Measurements from ENCODE around the gene CDC73. TPM values are rescaled to one million over a fixed set of nuclear protein-coding genes. Genes with fewer than 3 reads are reported as not detected.

The CDC73 gene
- total RNA-seq, 4 donors from 2014 or later, result 17.0 to 30.0 (median 26.6) TPM

DNA sequence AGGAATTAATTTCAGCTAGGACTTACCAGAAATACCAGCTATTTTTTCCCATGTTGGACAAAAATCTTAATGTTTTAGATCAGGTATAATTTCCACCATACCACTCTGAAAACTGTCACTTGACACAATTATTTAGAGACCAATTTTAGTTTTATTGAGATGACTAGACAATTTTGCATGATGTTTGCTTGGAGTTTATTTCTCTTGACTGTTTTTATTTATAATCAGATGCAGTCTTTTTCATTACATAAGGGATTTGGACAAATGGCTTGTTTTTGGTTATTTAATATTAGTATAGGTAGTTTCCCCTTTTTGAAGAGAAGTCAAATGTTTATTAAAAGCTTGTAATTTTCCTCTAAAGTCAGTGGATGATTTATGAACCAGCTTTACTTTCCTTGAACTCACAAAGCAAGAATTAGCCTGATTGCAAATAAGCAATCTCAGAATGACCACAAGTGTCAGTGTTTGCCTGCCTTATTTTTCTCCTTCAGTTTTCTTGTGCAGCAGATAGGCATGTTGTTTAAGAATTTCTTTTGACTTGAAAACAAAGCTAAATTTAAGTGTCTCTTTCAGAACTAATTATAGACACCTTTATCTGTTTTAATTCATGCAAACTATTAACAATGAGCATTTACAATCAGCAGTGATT is 68.4 kb downstream of the CDC73 start:
- peaks cover 21% of the 10 kb centered on the region for H3K4me1 ChIP-seq
- TF ChIP-seq EP300 (IDR thresholded peaks at IDR 0.05) (no peak), POLR2A (IDR thresholded peaks at IDR 0.05) (no peak), POLR2AphosphoS5 (IDR thresholded peaks at IDR 0.05) (no peak)
- TF ChIP-seq, protein P1, sequence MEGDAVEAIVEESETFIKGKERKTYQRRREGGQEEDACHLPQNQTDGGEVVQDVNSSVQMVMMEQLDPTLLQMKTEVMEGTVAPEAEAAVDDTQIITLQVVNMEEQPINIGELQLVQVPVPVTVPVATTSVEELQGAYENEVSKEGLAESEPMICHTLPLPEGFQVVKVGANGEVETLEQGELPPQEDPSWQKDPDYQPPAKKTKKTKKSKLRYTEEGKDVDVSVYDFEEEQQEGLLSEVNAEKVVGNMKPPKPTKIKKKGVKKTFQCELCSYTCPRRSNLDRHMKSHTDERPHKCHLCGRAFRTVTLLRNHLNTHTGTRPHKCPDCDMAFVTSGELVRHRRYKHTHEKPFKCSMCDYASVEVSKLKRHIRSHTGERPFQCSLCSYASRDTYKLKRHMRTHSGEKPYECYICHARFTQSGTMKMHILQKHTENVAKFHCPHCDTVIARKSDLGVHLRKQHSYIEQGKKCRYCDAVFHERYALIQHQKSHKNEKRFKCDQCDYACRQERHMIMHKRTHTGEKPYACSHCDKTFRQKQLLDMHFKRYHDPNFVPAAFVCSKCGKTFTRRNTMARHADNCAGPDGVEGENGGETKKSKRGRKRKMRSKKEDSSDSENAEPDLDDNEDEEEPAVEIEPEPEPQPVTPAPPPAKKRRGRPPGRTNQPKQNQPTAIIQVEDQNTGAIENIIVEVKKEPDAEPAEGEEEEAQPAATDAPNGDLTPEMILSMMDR (IDR thresholded peaks at IDR 0.05), result no peak
- H3K36me3 ChIP-seq, result peaks cover 5% of the 10 kb centered on the region
- no peak overlapping the region for H3K4me3 ChIP-seq
- DNase-seq (ENCODE audit: low spot score in 2 of 2), result no peak
- no peaks in the 10 kb centered on the region for H3K9me3 ChIP-seq
- no peak overlapping the region for H3K27ac ChIP-seq
- H3K27me3 ChIP-seq, result no peaks in the 10 kb centered on the region

DNA sequence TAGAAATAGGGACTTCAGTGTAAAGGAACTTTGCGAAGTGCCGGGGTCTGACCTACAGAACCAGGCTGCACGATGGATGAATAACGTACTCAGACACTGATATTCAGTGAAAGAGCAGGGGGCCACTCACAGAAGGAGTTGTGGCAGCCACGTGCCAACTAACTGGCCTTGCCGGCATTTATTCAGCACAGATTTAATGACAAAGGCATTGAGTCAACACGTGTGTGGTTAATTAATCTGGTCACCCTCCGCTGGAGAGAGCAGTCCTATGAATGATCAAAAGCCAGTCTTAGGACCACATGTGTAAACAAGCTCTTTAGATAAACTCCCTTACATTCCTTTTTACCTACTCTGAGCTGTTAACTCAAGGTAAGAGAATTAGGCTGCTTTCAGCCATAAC is 70.8 kb downstream of the CDC73 start:
- DNase-seq (ENCODE audit: low spot score in 2 of 2), result no peak
- Histone ChIP-seq H3K9me3 (no peaks in the 10 kb centered on the region), H3K4me3 (no peak overlapping the region), H3K36me3 (peaks cover 5% of the 10 kb centered on the region), H3K27ac (no peak overlapping the region), H3K4me1 (peaks cover 4% of the 10 kb centered on the region), H3K27me3 (no peaks in the 10 kb centered on the region)
- TF ChIP-seq EP300 (IDR thresholded peaks at IDR 0.05), result no peak
- TF ChIP-seq, protein P1 (IDR thresholded peaks at IDR 0.05), result no peak
- TF ChIP-seq POLR2A (IDR thresholded peaks at IDR 0.05), result no peak
- no peak for TF ChIP-seq POLR2AphosphoS5 (IDR thresholded peaks at IDR 0.05)
- 97% methylated on average over 8 of the region's 8 CpGs for WGBS

DNA sequence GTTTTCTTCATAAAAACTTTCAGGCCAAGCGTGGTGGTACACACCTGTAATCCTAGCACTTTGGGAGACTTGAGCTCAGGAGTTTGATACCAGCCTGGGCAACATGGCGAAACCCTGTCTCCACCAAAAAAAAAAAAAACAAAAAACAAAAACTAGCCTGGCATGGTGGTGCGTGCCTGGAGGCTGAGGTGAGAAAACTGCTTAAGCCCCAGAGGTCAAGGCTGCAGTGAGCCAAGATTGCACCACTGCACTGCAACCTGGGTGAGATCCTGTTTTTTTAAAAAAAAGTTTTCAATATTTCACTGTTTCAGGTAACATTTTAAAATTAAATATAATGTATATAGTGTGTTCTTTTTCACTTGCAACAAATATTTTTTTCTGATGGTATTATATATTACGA is 78.1 kb downstream of the CDC73 start:
- peaks cover under 1% of the 10 kb centered on the region for H3K36me3 ChIP-seq
- WGBS, result 95% methylated on average over 4 of the region's 4 CpGs
- H3K9me3 ChIP-seq, result no peaks in the 10 kb centered on the region
- H3K4me1 ChIP-seq, result no peaks in the 10 kb centered on the region
- TF ChIP-seq POLR2AphosphoS5 (IDR thresholded peaks at IDR 0.05), result no peak
- TF ChIP-seq, protein P1 (IDR thresholded peaks at IDR 0.05), result no peak
- no peak for TF ChIP-seq EP300 (IDR thresholded peaks at IDR 0.05)
- TF ChIP-seq POLR2A (IDR thresholded peaks at IDR 0.05), result no peak
- no peak overlapping the region for H3K4me3 ChIP-seq
- H3K27me3 ChIP-seq, result no peaks in the 10 kb centered on the region
- DNase-seq (ENCODE audit: low spot score in 2 of 2), result no peak
- H3K27ac ChIP-seq, result no peak overlapping the region

DNA sequence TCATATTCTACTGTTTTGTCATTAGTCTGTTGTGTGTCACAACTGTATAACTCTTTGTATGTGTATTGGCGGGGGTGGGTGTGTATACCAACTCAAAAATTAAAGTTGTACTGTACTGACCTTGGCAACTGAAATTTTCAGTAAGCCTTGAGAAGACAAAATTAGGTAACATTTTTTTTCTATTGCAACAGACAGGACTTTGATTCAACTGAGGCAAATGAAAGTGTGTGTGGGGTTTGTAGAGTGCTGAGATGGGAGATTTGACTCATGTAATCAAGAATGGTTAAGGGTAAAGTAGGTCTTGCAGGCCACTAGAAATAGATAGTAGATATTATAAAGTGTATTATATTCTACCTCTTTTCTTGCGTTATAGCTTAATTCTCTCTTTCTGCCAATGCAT is 79.2 kb downstream of the CDC73 start:
- WGBS, result 96% methylated on average over 2 of the region's 2 CpGs
- no peaks in the 10 kb centered on the region for H3K4me1 ChIP-seq
- no peak for DNase-seq (ENCODE audit: low spot score in 2 of 2)
- no peaks in the 10 kb centered on the region for H3K27me3 ChIP-seq
- H3K4me3 ChIP-seq, result no peak overlapping the region
- H3K9me3 ChIP-seq, result no peaks in the 10 kb centered on the region
- TF ChIP-seq POLR2AphosphoS5 (IDR thresholded peaks at IDR 0.05), result no peak
- TF ChIP-seq EP300 (IDR thresholded peaks at IDR 0.05), result no peak
- TF ChIP-seq, protein P1 (IDR thresholded peaks at IDR 0.05), result no peak
- no peak for TF ChIP-seq POLR2A (IDR thresholded peaks at IDR 0.05)
- H3K27ac ChIP-seq, result no peak overlapping the region
- peaks cover 9% of the 10 kb centered on the region for H3K36me3 ChIP-seq

- no peaks in the 10 kb centered on the region for H3K9me3 ChIP-seq
- no peak overlapping the region for H3K4me3 ChIP-seq
- no peak for DNase-seq (ENCODE audit: low spot score in 2 of 2)
- no peak overlapping the region for H3K27ac ChIP-seq
- no peak for TF ChIP-seq POLR2A (IDR thresholded peaks at IDR 0.05)
- TF ChIP-seq EP300 (IDR thresholded peaks at IDR 0.05), result no peak
- TF ChIP-seq POLR2AphosphoS5 (IDR thresholded peaks at IDR 0.05), result no peak
- TF ChIP-seq, protein P1 (IDR thresholded peaks at IDR 0.05), result no peak
- no peaks in the 10 kb centered on the region for H3K27me3 ChIP-seq
- H3K36me3 ChIP-seq, result peaks cover 37% of the 10 kb centered on the region
- H3K4me1 ChIP-seq, result no peaks in the 10 kb centered on the region
- WGBS, result 97% methylated on average over 7 of the region's 7 CpGs
Observed at GRCh38 chr1:193210996-193211395, 89.2 kb downstream of the CDC73 start.

Data from suprapubic skin (tissue), 4 donors.